ENCODE measurements around the gene IQGAP1. TPM values are rescaled to one million over a fixed set of nuclear protein-coding genes. Genes with fewer than 3 reads are reported as not detected.
"Not testable (repeated sequence)": the region's sequence is repeated elsewhere in the genome, so short reads cannot be mapped to it uniquely, and the experiment has no call there.

The IQGAP1 gene
- total and polyA plus RNA-seq, 2 of the 4 experiments (the other 2 are of a cell fraction), result 87.5 to 207 TPM

- H3K4ac ChIP-seq (ENCODE audit: low read depth, low read length), result peak overlapping the region; percentile 83
- peak overlapping the region; percentile 6 for H2AK9ac ChIP-seq (replicated peaks; ENCODE audit: low read depth, low read length, poor library complexity)
- 0 out of 2 replicates have a peak, but pooled peaks cover under 1% of the 10 kb centered on the region for H3K36me3 ChIP-seq (ENCODE audit: control insufficient read depth, insufficient read depth, low read length)
- peak overlapping the region; percentile 79 for H3K27ac ChIP-seq (ENCODE audit: insufficient read depth, low read length)
- dilution Hi-C loops (cut with HindIII; ENCODE audit: low sequenced_read_pairs, unreplicated experiment), result no loop called here
- H3K9me1 ChIP-seq (ENCODE audit: insufficient read depth, low read length), result peaks cover 19% of the 10 kb centered on the region
- H2AK5ac ChIP-seq (ENCODE audit: low read depth, low read length), result peak overlapping the region; percentile 84
- peak overlapping the region; percentile 25; the same call in 1 of the 2 replicates for H3K4me3 ChIP-seq (ENCODE audit: insufficient read depth, low read depth, low read length)
- H4K5ac ChIP-seq (ENCODE audit: low read depth, low read length), result peak overlapping the region; percentile 70; the same call in 1 of the 2 replicates
- in situ Hi-C loops (cut with MboI; ENCODE audit: low sequenced_read_pairs), result no loop called here
- no peaks in the 10 kb centered on the region for H3K9me3 ChIP-seq (ENCODE audit: control insufficient read depth, insufficient read depth, low read length)
- H4K20me1 ChIP-seq (ENCODE audit: insufficient read depth, low read length), result peaks cover 28% of the 10 kb centered on the region
- H2AFZ ChIP-seq (replicated peaks; ENCODE audit: low read length, poor library complexity), result no peak overlapping the region
- peaks cover 0 to 48% of the 10 kb centered on the region in 2 experiments; a peak in 2 of 4 replicates for H3K79me1 ChIP-seq (ENCODE audit: low read depth in 1 of 2, low read length in 2 of 2)
- H3K9ac ChIP-seq (ENCODE audit: low read depth, low read length), result peak overlapping the region; percentile 50; the same call in 1 of the 2 replicates
- BruUV-seq (replicated peaks), result no TSS peak
- H3K18ac ChIP-seq (ENCODE audit: low read depth, low read length), result peak overlapping the region; percentile 78; the same call in 1 of the 2 replicates
- peak; percentile 91 for DNase-seq
- peak overlapping the region; percentile 57 for H3K23ac ChIP-seq (ENCODE audit: low read depth, low read length)
- H4K91ac ChIP-seq (ENCODE audit: insufficient read depth, low read depth, low read length), result peak overlapping the region; percentile 67
- peak overlapping the region; percentile 82 for H2BK20ac ChIP-seq (ENCODE audit: low read depth, low read length)
- peak overlapping the region; percentile 64 for H3K56ac ChIP-seq (ENCODE audit: extremely low read depth, insufficient read depth, low read length)
- H2BK5ac ChIP-seq (ENCODE audit: low read depth, low read length, poor library complexity, severe bottlenecking), result peak overlapping the region; percentile 91
- intact Hi-C loops (cut with micrococcal nuclease), result no loop called here
- H4K8ac ChIP-seq (ENCODE audit: low read depth in 2 of 2, low read length in 2 of 2), result peak overlapping the region; percentile 35 to 74; a peak in 3 of 4 replicates
- ATAC-seq (ENCODE audit: low read depth), result peak; percentile 63
- peak overlapping the region; percentile 75 for H3K4me2 ChIP-seq (ENCODE audit: low read depth, low read length)
- CTCF ChIA-PET, result interaction anchor here (1.2 to 1.4 kb wide), 2 partner anchors 12 to 94 kb away, joined by 3 read pairs; no protein-coding TSS in a partner anchor
- peaks cover 13% of the 10 kb centered on the region for H3K4me1 ChIP-seq (ENCODE audit: control insufficient read depth, insufficient read depth, low read length)
- peak; percentile 76 for TF ChIP-seq CEBPB (IDR thresholded peaks at IDR 0.05; ENCODE audit: low read depth, low read length)
- no peak for TF ChIP-seq MXI1 (IDR thresholded peaks at IDR 0.05; ENCODE audit: borderline replicate concordance, low read depth, low read length)
- TF ChIP-seq FOS (IDR thresholded peaks at IDR 0.05; ENCODE audit: low read depth, low read length), result peak; percentile 71
- H3K27me3 ChIP-seq (ENCODE audit: control insufficient read depth, insufficient read depth, low read length), result no peaks in the 10 kb centered on the region
- peak overlapping the region; percentile 51; the same call in 2 of the 3 replicates for H2BK15ac ChIP-seq (ENCODE audit: low read depth, low read length)
- H3K14ac ChIP-seq (replicated peaks; ENCODE audit: low read depth, low read length), result peak overlapping the region; percentile 66
- 38% methylated on average over 5 of the region's 9 CpGs; no CpG with 5 or more reads in 1 of the 2 experiments for WGBS, 2 experiments (ENCODE audit: extremely low coverage in 2 of 2, insufficient read length in 1 of 2)
- H2BK120ac ChIP-seq (ENCODE audit: low read depth, low read length), result peak overlapping the region; percentile 73
- POLR2A ChIA-PET (ENCODE audit: unreplicated experiment), result no interaction called here
Observed at GRCh38 chr15:90414408-90415028, 26.5 kb downstream of the IQGAP1 start.

- H3K4me2 ChIP-seq (ENCODE audit: low read depth, low read length); H4K91ac ChIP-seq (ENCODE audit: insufficient read depth, low read depth, low read length); BruUV-seq (replicated peaks); POLR2A ChIA-PET (ENCODE audit: unreplicated experiment); H4K5ac ChIP-seq (ENCODE audit: low read depth, low read length); H2AK5ac ChIP-seq (ENCODE audit: low read depth, low read length); H3K4me3 ChIP-seq (ENCODE audit: insufficient read depth, low read depth, low read length); H3K9ac ChIP-seq (ENCODE audit: low read depth, low read length); H3K4ac ChIP-seq (ENCODE audit: low read depth, low read length); dilution Hi-C loops (cut with HindIII; ENCODE audit: low sequenced_read_pairs, unreplicated experiment); H3K9me3 ChIP-seq (ENCODE audit: control insufficient read depth, insufficient read depth, low read length); in situ Hi-C loops (cut with MboI; ENCODE audit: low sequenced_read_pairs); ATAC-seq (ENCODE audit: low read depth); H4K8ac ChIP-seq (ENCODE audit: low read depth in 2 of 2, low read length in 2 of 2); H2AFZ ChIP-seq (replicated peaks; ENCODE audit: low read length, poor library complexity); H2BK20ac ChIP-seq (ENCODE audit: low read depth, low read length); H3K18ac ChIP-seq (ENCODE audit: low read depth, low read length); H3K27me3 ChIP-seq (ENCODE audit: control insufficient read depth, insufficient read depth, low read length); H2BK120ac ChIP-seq (ENCODE audit: low read depth, low read length); H3K56ac ChIP-seq (ENCODE audit: extremely low read depth, insufficient read depth, low read length); DNase-seq; H3K23ac ChIP-seq (ENCODE audit: low read depth, low read length); H3K27ac ChIP-seq (ENCODE audit: insufficient read depth, low read length); H2BK5ac ChIP-seq (ENCODE audit: low read depth, low read length, poor library complexity, severe bottlenecking); H2BK15ac ChIP-seq (ENCODE audit: low read depth, low read length); H3K14ac ChIP-seq (replicated peaks; ENCODE audit: low read depth, low read length); H3K36me3 ChIP-seq (ENCODE audit: control insufficient read depth, insufficient read depth, low read length); intact Hi-C loops (cut with micrococcal nuclease); H2AK9ac ChIP-seq (replicated peaks; ENCODE audit: low read depth, low read length, poor library complexity): not testable (repeated sequence)
- peaks cover 43% of the 10 kb centered on the region for H4K20me1 ChIP-seq (ENCODE audit: insufficient read depth, low read length)
- H3K4me1 ChIP-seq (ENCODE audit: control insufficient read depth, insufficient read depth, low read length), result peaks cover 22% of the 10 kb centered on the region
- WGBS, 2 experiments (ENCODE audit: extremely low coverage in 2 of 2, insufficient read length in 1 of 2), result 100% methylated on average over 1 of the region's 5 CpGs; no CpG with 5 or more reads in 1 of the 2 experiments
- CTCF ChIA-PET, result interaction anchor here (1.4 kb wide), 1 partner anchor 96 kb away, joined by 3 read pairs; no protein-coding TSS in a partner anchor
- H3K79me1 ChIP-seq (ENCODE audit: low read depth in 1 of 2, low read length in 2 of 2), result peaks cover 7 to 61% of the 10 kb centered on the region in 2 experiments; a peak in 3 of 4 replicates
- H3K9me1 ChIP-seq (ENCODE audit: insufficient read depth, low read length), result peaks cover 28% of the 10 kb centered on the region
Observed at GRCh38 chr15:90416052-90416451, 28.0 kb downstream of the IQGAP1 start.
